GM12801 (cell line): Measurements from ENCODE around the gene TMEM123.

Experiments
- TF ChIP-seq, protein P1 (sequence below): IDR thresholded peaks from one replicate; pipeline ENCODE4 v1.5.1; 2011; ENCODE audit warnings: control low read depth; ENCODE audit not compliant: insufficient read length; ENCODE audit errors: extremely low read depth

Gene TMEM123

DNA sequence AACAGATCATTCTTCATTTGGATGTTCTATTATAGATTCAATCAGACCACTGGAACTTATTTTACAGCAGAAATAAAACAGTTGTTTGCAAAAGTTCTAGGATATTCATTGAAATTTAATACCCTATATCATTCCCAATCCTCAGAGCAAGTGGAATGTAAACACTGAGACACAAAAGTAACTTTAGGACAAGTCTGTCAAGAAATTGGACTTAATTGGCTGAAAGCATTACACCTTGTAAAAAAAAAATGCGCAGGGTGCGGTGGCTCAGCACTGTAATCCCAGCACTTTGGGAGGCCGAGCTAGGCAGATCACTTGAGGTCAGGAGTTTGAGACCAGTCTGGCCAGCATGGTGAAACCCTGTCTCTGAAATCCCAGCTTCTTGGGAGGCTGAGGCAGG is 29.9 kb upstream of the TMEM123 start:
- TF ChIP-seq, protein P1, sequence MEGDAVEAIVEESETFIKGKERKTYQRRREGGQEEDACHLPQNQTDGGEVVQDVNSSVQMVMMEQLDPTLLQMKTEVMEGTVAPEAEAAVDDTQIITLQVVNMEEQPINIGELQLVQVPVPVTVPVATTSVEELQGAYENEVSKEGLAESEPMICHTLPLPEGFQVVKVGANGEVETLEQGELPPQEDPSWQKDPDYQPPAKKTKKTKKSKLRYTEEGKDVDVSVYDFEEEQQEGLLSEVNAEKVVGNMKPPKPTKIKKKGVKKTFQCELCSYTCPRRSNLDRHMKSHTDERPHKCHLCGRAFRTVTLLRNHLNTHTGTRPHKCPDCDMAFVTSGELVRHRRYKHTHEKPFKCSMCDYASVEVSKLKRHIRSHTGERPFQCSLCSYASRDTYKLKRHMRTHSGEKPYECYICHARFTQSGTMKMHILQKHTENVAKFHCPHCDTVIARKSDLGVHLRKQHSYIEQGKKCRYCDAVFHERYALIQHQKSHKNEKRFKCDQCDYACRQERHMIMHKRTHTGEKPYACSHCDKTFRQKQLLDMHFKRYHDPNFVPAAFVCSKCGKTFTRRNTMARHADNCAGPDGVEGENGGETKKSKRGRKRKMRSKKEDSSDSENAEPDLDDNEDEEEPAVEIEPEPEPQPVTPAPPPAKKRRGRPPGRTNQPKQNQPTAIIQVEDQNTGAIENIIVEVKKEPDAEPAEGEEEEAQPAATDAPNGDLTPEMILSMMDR, result no peak

DNA sequence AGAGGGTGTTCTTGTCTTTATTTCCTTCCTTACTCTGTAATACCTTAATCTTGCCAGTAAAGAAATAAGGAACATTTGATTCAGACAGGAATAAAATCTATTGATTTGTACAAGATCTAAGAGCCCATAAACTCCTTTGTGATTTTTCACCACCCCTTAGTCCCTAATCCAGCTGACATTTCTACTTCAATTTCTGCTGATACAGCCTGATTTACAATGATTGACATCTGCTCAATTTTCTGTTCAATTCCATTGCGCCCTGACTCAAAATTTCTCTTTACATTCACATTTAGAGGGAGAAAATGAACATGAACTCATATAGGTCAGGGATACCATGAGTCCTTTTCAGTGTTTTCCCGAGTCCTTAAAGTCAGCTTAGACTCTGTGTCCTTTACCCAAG is 27.2 kb upstream of the TMEM123 start:
- TF ChIP-seq, protein P1, result no peak

DNA sequence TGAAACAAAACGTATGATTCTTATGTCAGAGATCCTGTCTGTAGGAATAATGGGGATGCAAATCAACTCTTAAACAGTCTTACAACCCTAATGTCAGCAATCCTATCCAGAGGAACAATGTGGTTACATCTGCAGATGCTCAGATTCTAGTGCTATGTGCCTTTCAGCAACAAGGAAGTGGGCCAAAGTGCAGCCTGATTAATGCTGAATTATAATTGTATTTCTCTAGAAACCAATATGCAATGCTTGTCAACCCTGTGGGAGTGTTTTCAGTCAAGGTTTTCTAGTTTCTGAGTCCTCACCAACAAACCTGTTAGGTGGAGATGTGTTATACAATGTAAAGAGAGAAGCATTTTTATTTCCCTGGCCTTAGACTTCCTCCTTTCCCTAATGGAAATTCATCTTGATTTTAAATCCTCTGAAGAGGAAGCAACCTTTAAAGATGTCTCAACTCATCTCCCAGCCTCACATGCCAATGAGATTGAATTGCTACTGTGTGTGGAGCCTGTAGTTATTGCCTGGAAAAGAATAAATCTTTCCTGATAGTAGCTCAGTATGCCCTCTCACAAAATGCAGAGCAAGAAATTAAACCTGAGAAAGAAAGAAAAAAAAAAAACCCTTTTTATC is 26.2 kb upstream of the TMEM123 start:
- TF ChIP-seq, protein P1, result no peak

DNA sequence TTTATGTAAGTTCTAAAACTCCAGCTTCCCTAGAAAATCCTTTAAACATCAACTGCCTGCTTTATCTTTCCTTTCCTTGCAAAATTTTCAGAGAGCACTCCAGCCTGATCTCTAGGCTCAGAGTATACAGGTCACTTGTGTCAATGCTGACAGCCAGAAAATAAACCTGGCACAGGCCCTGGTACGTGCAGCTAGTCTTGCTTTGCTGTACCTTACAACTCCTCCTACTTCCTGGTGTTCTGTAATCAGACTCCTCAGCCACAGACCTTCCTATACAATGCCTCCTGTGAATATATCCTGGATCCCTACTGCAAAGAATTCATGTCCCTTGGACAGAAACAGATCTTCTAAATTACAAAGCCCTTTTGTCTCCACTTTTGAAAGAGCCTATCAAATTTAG is 24.2 kb upstream of the TMEM123 start:
- TF ChIP-seq, protein P1, result no peak

DNA sequence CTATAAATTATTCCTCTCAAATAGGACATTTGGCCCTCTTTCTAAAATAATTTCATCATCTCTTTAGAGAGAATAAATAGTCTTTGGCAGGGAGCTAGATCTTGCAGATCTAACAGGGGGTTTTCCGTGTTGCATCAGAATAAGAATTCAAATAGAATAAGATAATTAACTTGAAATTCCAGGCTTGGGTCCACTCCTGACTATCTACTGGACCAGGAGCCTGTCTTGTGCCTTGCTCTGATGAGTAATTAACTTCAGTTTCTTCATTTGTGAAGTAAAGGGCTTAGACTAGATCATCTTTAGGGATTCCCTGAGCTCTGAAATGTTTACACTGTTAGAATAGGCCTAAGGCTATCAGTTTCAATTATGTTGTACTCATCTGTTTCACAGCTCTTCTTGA is 23.5 kb upstream of the TMEM123 start:
- TF ChIP-seq, protein P1, result no peak

DNA sequence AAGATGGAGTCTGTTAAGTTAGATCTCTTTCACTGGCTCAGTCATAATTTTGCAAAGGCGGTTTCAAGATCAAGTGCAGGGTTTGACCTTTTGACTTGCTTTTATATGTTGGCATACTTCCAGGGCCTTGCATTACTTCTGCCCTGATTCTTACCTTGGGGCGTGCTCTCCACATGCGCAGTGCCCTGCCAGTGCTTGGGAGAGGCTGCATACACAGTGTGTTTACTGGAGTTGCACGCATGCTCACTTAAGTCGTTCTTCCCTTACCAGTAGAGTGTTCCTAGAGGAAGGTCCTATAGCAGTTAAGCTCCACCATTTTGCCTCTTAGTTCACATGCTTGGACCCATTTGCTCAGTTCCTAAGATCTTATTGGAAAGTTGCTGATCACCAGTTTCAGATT is 21.0 kb upstream of the TMEM123 start:
- TF ChIP-seq, protein P1, result no peak

DNA sequence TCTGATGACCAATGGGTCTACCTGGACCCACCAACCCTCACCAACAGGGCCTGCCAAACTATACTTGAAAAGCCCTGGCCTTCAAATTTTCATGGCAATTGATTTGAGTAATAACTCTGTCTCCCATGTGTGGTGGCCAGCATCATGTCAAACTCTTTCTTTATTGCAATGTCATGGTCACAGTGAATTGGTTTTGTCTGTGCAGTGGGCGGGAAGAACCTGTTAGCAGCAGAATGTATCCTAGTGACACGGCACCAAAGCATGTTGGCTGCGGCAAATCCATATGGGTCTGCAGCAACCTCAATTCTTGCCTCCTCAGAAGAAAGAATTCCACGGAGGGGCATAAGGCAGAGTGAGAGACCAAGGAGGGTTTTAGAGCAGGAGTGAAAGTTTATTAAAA is 19.6 kb upstream of the TMEM123 start:
- TF ChIP-seq, protein P1, result no peak
